Neuronal stem cell (in vitro differentiated cells): ENCODE data around the gene CAPN1. TPM values are rescaled to one million over a fixed set of nuclear protein-coding genes. Genes with fewer than 3 reads are reported as not detected.

Experiments used
- DNase-seq: peaks from one replicate; pipeline ENCODE4 v3.0.0-alpha.2; 2013; ENCODE audit warnings: low spot score
- H2AFZ ChIP-seq: one replicate; pipeline ENCODE4 v1.6.1; 2013; ENCODE audit warnings: mild to moderate bottlenecking, low read length, inconsistent platforms
- H2AK5ac ChIP-seq: 2 replicates; pipeline ENCODE4 v1.6.1; 2013; ENCODE audit warnings: low read depth, mild to moderate bottlenecking, inconsistent platforms, low read length, moderate library complexity, mixed read lengths
- H2BK120ac ChIP-seq: 2 replicates; pipeline ENCODE4 v1.6.1; 2013; ENCODE audit warnings: low read depth, mild to moderate bottlenecking, inconsistent platforms, low read length, moderate library complexity, mixed read lengths
- H2BK12ac ChIP-seq: one replicate; pipeline ENCODE4 v1.6.1; 2013; ENCODE audit warnings: low read length, inconsistent platforms
- H2BK15ac ChIP-seq: 2 replicates; pipeline ENCODE4 v1.6.1; 2013; ENCODE audit warnings: mild to moderate bottlenecking, low read length, inconsistent platforms, mixed read lengths
- H2BK5ac ChIP-seq: one replicate; pipeline ENCODE4 v1.6.1; 2013; ENCODE audit warnings: inconsistent platforms, mild to moderate bottlenecking, low read length, moderate library complexity
- H3K14ac ChIP-seq: one replicate; pipeline ENCODE4 v1.6.1; 2013; ENCODE audit warnings: low read length, inconsistent platforms
- H3K18ac ChIP-seq: 2 replicates; pipeline ENCODE4 v1.6.1; 2013; ENCODE audit warnings: low read length, inconsistent platforms
- H3K23ac ChIP-seq: 2 replicates; pipeline ENCODE4 v1.6.1; 2013; ENCODE audit warnings: low read depth, mild to moderate bottlenecking, mixed read lengths, low read length, inconsistent platforms; ENCODE audit not compliant: poor library complexity
- H3K27ac ChIP-seq: replicated peaks from 3 replicates; pipeline ENCODE4 v1.5.1; 2013; ENCODE audit warnings: low read length, inconsistent platforms
- H3K27me3 ChIP-seq, 3 experiments: 2 replicates each; pipeline ENCODE4 v1.6.1; 2013; ENCODE audit warnings: low read length in 3 of 3, mild to moderate bottlenecking in 2 of 3, inconsistent platforms in 1 of 3, low read depth in 1 of 3, mixed read lengths in 1 of 3, moderate library complexity in 1 of 3; ENCODE audit not compliant: control insufficient read depth in 3 of 3, insufficient read depth in 3 of 3
- H3K36me3 ChIP-seq, 2 donors: replicated peaks in 1 of 2; 2 replicates each; pipeline ENCODE4 v1.6.1; 2013; ENCODE audit warnings: low read length in 2 of 2; ENCODE audit not compliant: control insufficient read depth in 2 of 2, insufficient read depth in 2 of 2
- H3K4ac ChIP-seq: 2 replicates; pipeline ENCODE4 v1.6.1; 2013; ENCODE audit warnings: inconsistent platforms, mild to moderate bottlenecking, low read length, moderate library complexity
- H3K4me1 ChIP-seq, 2 donors: 1 replicate in 1 of 2; 2 replicates in 1 of 2; pipeline ENCODE4 v1.6.1; 2013; ENCODE audit warnings: low read length in 2 of 2, low read depth in 1 of 2; ENCODE audit not compliant: control insufficient read depth in 2 of 2, insufficient read depth in 1 of 2
- H3K4me2 ChIP-seq: one replicate; pipeline ENCODE4 v1.6.1; 2013; ENCODE audit warnings: mild to moderate bottlenecking, low read length, inconsistent platforms; ENCODE audit not compliant: insufficient read depth, poor library complexity, severe bottlenecking
- H3K4me3 ChIP-seq, 2 donors: 2 replicates each; pipeline ENCODE4 v1.5.1; 2013; ENCODE audit warnings: low read length in 2 of 2, mild to moderate bottlenecking in 2 of 2, inconsistent platforms in 1 of 2, moderate library complexity in 1 of 2
- H3K79me1 ChIP-seq: one replicate; pipeline ENCODE4 v1.6.1; 2013; ENCODE audit warnings: low read depth, mild to moderate bottlenecking, inconsistent platforms, low read length, moderate library complexity
- H3K9ac ChIP-seq: one replicate; pipeline ENCODE4 v1.6.1; 2013; ENCODE audit warnings: mild to moderate bottlenecking, low read depth, low read length, inconsistent platforms; ENCODE audit not compliant: poor library complexity
- H3K9me3 ChIP-seq, 2 donors: replicated peaks in 1 of 2; 2 replicates each; pipeline versions ENCODE3 to v1.6.1; 2013; ENCODE audit warnings: low read length in 2 of 2, mild to moderate bottlenecking in 2 of 2, inconsistent platforms in 1 of 2, low read depth in 1 of 2, mixed read lengths in 1 of 2, moderate library complexity in 1 of 2; ENCODE audit not compliant: control insufficient read depth in 2 of 2, insufficient read depth in 1 of 2
- H4K8ac ChIP-seq: one replicate; pipeline ENCODE4 v1.6.1; 2013; ENCODE audit warnings: low read depth, mild to moderate bottlenecking, inconsistent platforms, low read length, moderate library complexity
- H4K91ac ChIP-seq: one replicate; pipeline ENCODE4 v1.6.1; 2013; ENCODE audit warnings: low read length, low read depth, mild to moderate bottlenecking, inconsistent platforms; ENCODE audit not compliant: poor library complexity
- WGBS, 2 donors: extraction: QIAGEN DNeasy Blood & Tissue Kit; methylation state at CpG; one replicate each; pipeline ENCODE4 v1.1.7; 2013; ENCODE audit warnings: missing lambda C conversion rate in 2 of 2, mixed read lengths in 1 of 2; ENCODE audit not compliant: insufficient read length in 2 of 2, insufficient replicate concordance in 1 of 2; ENCODE audit errors: extremely low coverage in 2 of 2; 5-methylcytosine and 5-hydroxymethylcytosine counted together
- polyA plus RNA-seq, 2 experiments: library from polyadenylated mRNA; stranded (reverse); fragments of 200-250 nt; gene quantifications; one replicate each; pipeline ENCODE4 v1.2.3, GENCODE V29; 2013

The CAPN1 gene
- 35.4 TPM for polyA plus RNA-seq (2013, experiment 1 of 2)
- polyA plus RNA-seq (2013, experiment 2 of 2): 33.4 TPM

DNA sequence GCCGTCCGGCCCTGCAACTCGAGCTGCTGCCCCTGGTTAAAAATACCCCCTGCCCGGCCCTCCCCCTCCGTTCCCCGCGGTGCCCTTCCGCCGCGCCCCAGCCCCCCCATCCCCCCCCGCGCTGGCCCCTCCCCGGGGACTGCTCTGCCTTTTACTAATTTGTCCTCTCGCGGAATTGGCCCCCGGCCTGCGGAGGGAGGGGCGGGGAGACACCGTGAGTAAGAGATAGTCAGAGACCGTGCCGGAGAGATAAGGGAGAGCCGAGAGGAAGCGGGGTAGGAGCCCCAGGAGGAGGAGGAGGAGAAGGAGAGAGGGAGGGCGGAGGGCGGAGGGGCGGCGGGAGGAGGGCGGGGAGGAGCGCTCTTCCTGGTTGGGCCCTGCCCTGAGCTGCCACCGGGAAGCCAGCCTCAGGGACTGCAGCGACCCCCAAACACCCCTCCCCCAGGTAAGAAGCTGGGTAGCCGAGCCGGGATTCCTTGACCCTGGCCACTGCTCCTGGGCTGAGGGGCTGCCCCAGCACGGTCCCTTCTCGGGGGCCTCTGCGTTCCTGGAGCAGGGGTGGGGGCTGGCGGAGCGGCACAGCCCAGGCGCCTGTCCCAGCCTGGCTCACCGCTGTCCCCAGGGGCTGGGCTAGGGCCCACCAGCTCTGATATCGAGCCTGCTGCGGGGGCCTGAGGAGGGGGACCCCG lies at the start of gene CAPN1:
Gene CAPN1 (plus strand): TSS at position 360 of the 689 bp plus-strand sequence. CDS start 774 bp downstream, outside the sequence.
- peaks cover 4% of the 10 kb centered on the region for H3K79me1 ChIP-seq
- peak within 1 kb of the TSS; percentile 85 to 94 for H3K4me3 ChIP-seq
- H3K4ac ChIP-seq: peak within 1 kb of the TSS; percentile 84
- H3K23ac ChIP-seq: peak within 1 kb of the TSS; percentile 93
- H3K4me1 ChIP-seq: peaks cover 9 to 18% of the 10 kb centered on the region in 2 donors
- H3K27me3 ChIP-seq: peaks cover 0 to 4% (median 0%) of the 10 kb centered on the region in 3 experiments
- peak; percentile 41 for DNase-seq
- peak within 1 kb of the TSS; percentile 92 for H4K8ac ChIP-seq
- peaks cover 1 to 9% of the 10 kb centered on the region in 2 donors for H3K36me3 ChIP-seq
- H3K27ac ChIP-seq: no peak within 1 kb of the TSS
- peak within 1 kb of the TSS; percentile 96 for H2BK15ac ChIP-seq
- H2AK5ac ChIP-seq: peak within 1 kb of the TSS; percentile 95
- WGBS, 2 donors: no CpG with 5 or more reads among the region's 43 CpGs
- H2AFZ ChIP-seq: peak within 1 kb of the TSS; percentile 100
- peak within 1 kb of the TSS; percentile 96 for H2BK120ac ChIP-seq
- H3K4me2 ChIP-seq: peak within 1 kb of the TSS; percentile 93
- no peaks in the 10 kb centered on the region for H3K9me3 ChIP-seq
- H3K18ac ChIP-seq: peak within 1 kb of the TSS; percentile 94
- peak within 1 kb of the TSS; percentile 94 for H3K14ac ChIP-seq
- peak within 1 kb of the TSS; percentile 88 for H3K9ac ChIP-seq
- peak within 1 kb of the TSS; percentile 94 for H2BK12ac ChIP-seq
- peak within 1 kb of the TSS; percentile 93 for H2BK5ac ChIP-seq
- H4K91ac ChIP-seq: no peak within 1 kb of the TSS

DNA sequence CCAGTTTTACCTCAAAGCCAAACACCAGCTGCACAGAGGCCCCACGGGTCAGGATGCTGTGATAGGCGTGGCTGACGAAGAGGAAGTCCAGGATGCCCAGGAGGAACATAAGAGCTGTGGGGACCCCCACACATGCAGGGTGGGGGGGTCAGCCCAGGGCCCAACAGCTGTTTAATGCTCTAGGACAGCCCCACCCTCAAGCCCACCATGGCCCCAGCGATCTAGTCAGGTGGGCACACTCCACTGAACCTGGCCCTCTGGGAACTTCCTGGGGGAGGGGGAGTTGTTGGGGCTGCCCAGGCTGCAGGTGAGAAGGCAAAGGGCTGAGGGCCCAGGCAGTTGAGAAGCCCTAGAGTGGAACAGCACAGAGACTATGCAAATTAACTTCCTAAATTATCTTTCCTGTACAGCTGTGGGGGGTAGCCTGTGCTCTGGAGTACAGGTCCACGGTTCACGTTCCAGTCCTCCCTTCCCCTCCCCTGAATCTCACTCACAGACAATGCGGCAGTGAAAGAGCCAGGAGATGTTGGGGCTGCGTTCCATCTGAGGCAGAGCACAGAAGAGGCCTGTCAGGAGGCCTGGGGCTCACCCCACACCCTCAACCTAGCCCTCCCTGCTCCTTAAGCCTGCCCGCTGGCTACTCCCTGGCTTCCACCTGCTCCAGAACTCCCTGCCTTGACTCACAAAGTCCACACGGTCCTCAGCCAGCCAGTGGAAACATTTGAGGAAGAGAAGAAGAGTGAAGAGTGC lies 49.3 kb upstream of the CAPN1 start:
- Histone ChIP-seq H3K14ac (no peak overlapping the region), H3K4me2 (no peak overlapping the region), H2BK12ac (no peak overlapping the region), H3K18ac (no peak overlapping the region), H2BK15ac (no peak overlapping the region), H3K4ac (no peak overlapping the region), H3K36me3 (peaks cover 49 to 53% of the 10 kb centered on the region in 2 donors), H3K23ac (peak overlapping the region; percentile 60), H4K91ac (no peak overlapping the region), H2BK5ac (no peak overlapping the region), H3K4me1 (peaks cover 9 to 13% of the 10 kb centered on the region in 2 donors), H3K27me3 (no peaks in the 10 kb centered on the region), H3K79me1 (peaks cover 18% of the 10 kb centered on the region), H3K4me3 (peak overlapping the region in 1 of 2 donors; percentile 79), H3K27ac (no peak overlapping the region), H3K9me3 (no peaks in the 10 kb centered on the region), H2AK5ac (no peak overlapping the region), H2BK120ac (no peak overlapping the region), H4K8ac (no peak overlapping the region), H3K9ac (peak overlapping the region; percentile 12), H2AFZ (no peak overlapping the region)
- no CpG with 5 or more reads among the region's 10 CpGs for WGBS, 2 donors
- no peak for DNase-seq

DNA sequence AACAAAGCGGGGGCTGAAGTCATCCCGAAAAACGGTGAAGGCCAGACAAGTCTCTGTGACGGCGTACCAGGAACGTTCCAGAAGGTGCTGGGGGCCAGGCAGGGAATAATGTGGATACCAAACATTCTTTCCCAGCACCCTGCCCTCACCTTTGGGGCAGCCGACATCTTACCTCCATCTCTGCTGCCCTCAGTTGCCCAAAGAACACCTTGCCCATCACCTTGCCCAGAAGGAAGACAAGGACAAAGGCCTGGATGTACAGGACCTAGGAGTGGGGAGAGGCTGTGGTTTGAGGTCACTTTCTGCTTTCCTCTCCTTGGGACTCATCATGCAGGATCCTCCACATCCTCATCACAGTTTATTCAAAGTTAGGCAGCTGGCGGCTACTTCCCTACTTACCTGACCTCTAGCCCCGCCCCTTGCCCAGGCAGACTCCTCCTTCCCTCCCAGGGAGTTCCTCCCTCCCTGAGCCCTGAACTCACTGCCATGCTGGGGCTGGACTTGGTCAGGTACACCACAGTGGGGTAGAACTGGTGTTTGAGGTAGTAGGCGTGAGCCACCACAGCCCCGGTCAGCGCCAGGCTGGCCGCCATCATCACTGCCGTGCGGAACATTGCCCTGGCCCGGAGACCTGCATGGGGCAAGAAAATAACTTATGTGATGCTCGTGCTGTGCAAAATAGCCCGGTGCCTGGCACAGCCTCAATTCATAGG lies 48.6 kb upstream of the CAPN1 start:
- Histone ChIP-seq H2AK5ac (no peak overlapping the region), H3K4me2 (peak overlapping the region; percentile 95), H3K4me1 (peaks cover 9 to 13% of the 10 kb centered on the region in 2 donors), H2BK12ac (no peak overlapping the region), H3K4ac (no peak overlapping the region), H3K14ac (no peak overlapping the region), H4K8ac (no peak overlapping the region), H3K18ac (no peak overlapping the region), H3K36me3 (peaks cover 43 to 46% of the 10 kb centered on the region in 2 donors), H2AFZ (no peak overlapping the region), H3K27ac (no peak overlapping the region), H3K9ac (peak overlapping the region; percentile 89), H3K4me3 (peak overlapping the region; percentile 27 to 79), H2BK120ac (no peak overlapping the region), H3K9me3 (no peaks in the 10 kb centered on the region), H4K91ac (no peak overlapping the region), H3K27me3 (no peaks in the 10 kb centered on the region), H3K23ac (peak overlapping the region; percentile 83), H2BK5ac (no peak overlapping the region), H3K79me1 (peaks cover 18% of the 10 kb centered on the region), H2BK15ac (peak overlapping the region; percentile 27)
- no peak for DNase-seq
- WGBS, 2 donors: no CpG with 5 or more reads among the region's 18 CpGs
